HPDE6-E6E7 (cell line): ENCODE measurements around the gene DDX50.
"Not testable (repeated sequence)": the region's sequence is repeated elsewhere in the genome, so short reads cannot be mapped to it uniquely, and the experiment has no call there.

Source experiments
- DNase-seq: peaks from one replicate; pipeline ENCODE4 v3.0.0; 2011; ENCODE audit warnings: missing footprints; ENCODE audit errors: extremely low spot score

DDX50 gene, protein sequence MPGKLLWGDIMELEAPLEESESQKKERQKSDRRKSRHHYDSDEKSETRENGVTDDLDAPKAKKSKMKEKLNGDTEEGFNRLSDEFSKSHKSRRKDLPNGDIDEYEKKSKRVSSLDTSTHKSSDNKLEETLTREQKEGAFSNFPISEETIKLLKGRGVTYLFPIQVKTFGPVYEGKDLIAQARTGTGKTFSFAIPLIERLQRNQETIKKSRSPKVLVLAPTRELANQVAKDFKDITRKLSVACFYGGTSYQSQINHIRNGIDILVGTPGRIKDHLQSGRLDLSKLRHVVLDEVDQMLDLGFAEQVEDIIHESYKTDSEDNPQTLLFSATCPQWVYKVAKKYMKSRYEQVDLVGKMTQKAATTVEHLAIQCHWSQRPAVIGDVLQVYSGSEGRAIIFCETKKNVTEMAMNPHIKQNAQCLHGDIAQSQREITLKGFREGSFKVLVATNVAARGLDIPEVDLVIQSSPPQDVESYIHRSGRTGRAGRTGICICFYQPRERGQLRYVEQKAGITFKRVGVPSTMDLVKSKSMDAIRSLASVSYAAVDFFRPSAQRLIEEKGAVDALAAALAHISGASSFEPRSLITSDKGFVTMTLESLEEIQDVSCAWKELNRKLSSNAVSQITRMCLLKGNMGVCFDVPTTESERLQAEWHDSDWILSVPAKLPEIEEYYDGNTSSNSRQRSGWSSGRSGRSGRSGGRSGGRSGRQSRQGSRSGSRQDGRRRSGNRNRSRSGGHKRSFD

GRCh38 chr10:68901105-68901927, at the start of gene DDX50:
DDX50 (plus strand) TSS chr10:68901315; CDS start chr10:68901385, 70 bp downstream.
- peak; percentile 88 for DNase-seq

DNA sequence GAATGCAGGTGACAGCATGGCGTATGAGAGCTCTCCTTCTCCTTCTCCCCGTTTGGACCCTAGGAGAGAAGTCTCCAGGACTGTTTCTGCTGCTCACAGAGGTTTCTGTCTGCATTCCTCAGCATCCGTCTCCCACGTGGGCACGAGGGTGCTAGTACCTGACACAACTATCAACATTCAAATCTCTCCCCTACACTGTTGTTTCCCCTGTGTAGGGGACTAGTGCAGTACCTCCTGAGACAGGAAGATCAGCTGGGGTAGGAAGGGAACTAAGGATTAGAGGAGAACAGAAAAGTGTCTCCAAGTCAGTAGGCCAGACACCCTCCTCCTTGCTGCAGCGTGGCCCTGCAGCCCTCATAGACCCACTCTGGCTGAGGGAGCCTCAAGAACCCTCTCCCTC, 44.8 kb upstream of the DDX50 start:
- no peak for DNase-seq

- no peak for DNase-seq
Observed at GRCh38 chr10:68857005-68857404, 44.1 kb upstream of the DDX50 start.

DNA sequence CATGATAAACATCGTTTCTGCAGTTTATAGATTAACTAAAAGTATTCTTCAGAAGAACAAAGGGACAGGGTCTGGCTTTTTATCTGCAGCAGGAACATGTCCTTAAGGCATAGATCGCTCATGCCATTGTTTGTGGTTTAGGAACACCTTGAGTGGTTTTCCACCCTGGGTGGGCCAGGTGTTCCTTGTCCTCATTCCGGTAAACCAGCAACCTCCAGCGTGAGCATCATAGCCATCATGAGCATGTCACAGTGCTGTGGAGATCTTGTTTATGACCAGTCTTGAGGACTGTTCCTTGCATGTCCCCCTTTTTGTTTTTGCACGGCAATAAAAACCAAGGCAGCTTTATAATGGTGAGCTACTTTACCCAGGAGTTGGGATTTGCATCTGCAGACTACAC, 39.9 kb upstream of the DDX50 start:
- DNase-seq, result no peak

DNA sequence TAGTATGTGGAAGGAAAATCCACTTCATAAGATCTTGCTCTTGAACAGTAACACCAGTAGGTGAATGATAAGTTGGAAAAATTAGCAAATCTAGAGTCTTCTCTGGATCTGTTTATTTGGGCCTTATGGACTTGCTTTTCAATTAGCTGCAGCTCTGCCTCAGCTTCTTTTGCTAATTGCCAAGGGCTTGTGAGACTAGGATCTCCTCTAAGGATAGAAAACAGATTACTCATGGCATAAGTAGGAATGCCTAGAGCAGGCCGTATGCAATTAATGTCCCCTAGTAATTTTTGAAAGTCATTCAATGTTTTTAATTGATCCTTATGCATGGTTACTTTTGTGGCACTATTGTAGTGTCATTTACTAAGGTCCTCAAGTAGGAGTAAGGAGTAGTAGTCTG, 36.5 kb upstream of the DDX50 start:
- no peak for DNase-seq

DNA sequence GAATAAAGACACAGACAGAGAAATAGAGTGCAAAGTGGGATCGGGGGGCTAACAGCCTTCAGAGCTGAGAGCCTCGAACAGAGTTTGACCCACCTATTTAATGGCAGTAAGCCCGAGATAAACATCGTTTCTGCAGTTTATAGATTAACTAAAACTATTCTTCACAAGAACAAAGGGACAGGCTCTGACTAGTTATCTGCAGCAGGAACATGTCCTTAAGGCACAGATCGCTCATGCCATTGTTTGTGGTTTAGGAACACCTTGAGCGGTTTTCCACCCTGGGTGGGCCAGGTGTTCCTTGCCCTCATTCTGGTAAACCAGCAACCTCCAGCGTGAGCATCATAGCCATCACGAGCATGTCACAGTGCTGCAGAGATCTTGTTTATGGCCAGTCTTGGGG, 32.9 kb upstream of the DDX50 start:
- not testable (repeated sequence) for DNase-seq

DNA sequence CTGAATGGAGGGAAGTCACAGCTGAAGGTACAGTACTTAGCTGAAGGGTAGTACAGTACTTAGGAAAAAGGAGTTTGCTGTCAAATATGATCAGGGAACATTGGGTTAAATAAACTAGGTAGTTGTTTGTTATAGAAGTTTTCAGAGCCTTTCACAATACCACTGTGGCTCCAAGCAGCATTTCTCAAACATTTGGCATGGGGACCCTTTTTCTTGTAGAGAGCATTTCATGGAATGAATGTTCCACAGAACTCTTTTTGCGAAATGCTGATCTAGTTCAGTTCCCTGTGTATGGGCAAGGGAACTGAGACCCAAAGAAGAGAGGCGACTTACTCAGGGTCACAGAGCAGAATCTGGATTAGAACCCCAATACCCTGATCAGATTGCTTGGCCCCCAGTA, 31.5 kb upstream of the DDX50 start:
- DNase-seq, result no peak

DNA sequence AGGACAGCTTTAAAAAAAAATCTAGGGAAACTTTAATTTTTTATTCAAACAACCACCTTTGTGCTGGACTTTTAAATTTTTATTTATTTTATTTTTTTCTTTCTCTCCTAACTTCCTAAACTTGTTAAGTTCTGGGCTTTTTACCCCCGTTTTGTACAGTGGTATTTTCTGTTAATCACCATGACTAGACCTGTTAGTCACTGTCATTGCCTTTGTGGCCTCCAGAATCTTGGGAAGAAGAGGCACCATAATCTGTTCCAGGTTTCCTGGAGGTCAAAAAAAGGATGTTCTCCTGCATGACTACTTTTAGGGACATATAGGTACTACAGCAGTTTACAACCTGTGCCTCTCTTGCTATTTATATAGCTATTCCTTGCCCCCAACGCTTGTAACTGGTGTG, 31.1 kb upstream of the DDX50 start:
- no peak for DNase-seq

GRCh38 chr10:68870545-68871104, 30.5 kb upstream of the DDX50 start:
- DNase-seq, result no peak

DNA sequence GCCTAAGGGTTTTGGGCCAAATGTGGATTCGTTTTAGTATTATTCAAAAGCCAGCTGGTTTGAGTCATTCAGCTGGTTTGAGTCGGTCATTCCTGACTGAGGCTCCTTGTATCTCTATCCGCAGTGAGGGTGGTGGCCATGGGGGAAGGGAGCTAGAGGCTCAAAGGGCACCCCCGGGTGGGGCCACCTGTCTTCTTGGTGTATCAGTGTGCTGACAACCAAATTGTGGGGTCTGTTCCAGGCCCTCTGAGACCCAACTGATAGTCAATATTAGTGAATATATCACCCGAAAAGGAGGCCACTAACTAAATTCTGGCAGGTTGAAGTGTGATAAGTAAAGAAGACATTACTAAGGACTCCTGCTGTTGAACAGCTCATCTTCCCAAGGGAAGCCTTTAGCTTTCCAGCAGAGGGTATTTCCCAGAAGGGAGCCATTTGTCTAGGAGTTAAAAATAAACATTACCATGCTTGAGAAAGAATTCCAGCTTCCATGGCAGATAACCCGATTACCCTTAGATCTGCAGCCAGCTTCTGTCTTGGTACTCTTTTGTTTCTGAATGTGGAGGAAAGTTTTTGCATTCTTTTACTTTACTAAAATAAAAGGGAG, 29.9 kb upstream of the DDX50 start:
- no peak for DNase-seq

DNA sequence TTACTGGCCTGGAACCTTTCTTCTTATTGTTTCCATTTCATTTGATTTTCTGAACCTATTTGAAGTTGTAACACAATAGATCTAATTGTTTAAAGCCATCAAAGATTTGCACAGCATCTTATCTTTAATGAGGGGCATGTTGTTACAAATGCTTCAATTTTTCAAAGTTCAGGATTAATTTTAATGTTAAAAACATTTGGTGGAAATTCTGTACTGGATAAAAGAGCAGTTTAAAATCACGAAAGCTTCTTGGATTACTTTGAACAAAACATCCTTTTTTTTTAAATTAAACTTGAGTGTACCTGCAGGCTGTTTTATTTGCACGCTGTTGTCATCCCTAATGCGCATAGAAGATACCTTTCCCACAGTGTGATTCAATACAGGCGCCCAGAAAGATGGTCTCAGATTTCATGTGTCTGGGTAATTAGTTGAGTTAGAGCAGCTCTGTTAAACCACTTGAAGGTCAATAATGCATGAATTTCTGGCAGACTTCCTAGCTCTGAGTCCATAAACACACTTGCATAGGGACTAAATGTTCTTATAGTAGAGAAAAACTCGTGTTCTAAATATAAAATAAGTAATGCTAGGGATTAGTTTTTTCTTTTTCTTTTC, 29.3 kb upstream of the DDX50 start:
- no peak for DNase-seq

GRCh38 chr10:68876246-68877138, 24.6 kb upstream of the DDX50 start:
- no peak for DNase-seq

- DNase-seq, result no peak
Observed at GRCh38 chr10:68877482-68878110, 23.5 kb upstream of the DDX50 start.

DNA sequence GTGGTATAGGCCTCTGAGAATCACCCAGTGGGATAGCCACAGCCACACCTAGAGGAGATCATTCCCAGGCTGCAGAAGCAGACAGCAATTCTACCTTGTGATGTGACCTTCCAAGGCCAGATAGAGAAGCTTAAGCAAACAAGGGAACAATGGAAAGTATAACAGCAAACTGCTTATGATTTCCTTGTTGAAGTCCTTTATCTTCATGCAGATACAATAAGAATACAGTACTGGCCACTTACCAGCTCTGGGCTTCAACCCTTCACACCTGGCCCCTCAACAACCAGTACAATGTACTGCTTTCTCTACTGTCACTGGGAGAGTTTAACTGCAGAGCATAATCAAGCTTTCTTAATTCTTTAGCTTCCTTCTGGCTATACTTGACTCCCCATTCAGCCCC, 22.6 kb upstream of the DDX50 start:
- no peak for DNase-seq

- DNase-seq, result no peak
Observed at GRCh38 chr10:68879628-68880027, 21.5 kb upstream of the DDX50 start.

DNA sequence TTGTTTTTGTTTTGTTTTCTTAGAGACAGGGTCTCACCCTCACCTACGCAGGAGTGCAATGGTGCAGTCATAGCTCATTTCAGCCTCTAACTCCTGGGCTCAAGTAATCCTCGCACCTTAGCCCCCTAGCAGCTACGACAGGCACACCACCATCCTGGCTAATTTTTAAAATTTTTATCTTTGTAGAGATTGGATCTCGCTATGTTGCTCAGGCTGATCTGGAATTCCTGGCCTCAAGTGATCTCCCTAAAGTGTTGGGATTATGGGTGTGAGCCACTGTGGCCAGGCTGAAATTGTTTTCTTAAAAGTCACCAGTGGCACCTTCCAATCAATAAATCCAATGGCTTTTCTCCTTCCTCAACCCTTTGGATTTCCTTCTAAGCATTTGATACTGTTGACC, 20.9 kb upstream of the DDX50 start:
- no peak for DNase-seq

- DNase-seq, result no peak
Observed at GRCh38 chr10:68895041-68895440, 6.1 kb upstream of the DDX50 start.

GRCh38 chr10:68897336-68897741, 3.8 kb upstream of the DDX50 start:
- DNase-seq, result peak; percentile 32

- no peak for DNase-seq
Observed at GRCh38 chr10:68899186-68899745, 1.8 kb upstream of the DDX50 start.
